Naive thymus-derived CD8-positive, alpha-beta T cell (primary cell): ENCODE measurements around the gene PFN4. TPM values are rescaled to one million over a fixed set of nuclear protein-coding genes. Genes with fewer than 3 reads are reported as not detected.

Experiments used
- ATAC-seq, 2 donors: fragments of 150-1000 bp; cut with Tn5 transposase in 1 of 2; sonication (Bioruptor Pico), chemical (Tn5 transposase) in 1 of 2; 1 replicate in 1 of 2; 2 replicates in 1 of 2; pipeline ENCODE4 v1.10.0; 2021; ENCODE audit warnings: mild to moderate bottlenecking in 2 of 2, moderate library complexity in 2 of 2
- POLR2A ChIA-PET: fragments of 350-600 bp; sonication (Branson Sonifier 250); formaldehyde crosslinking; loops from one replicate; lab custom pipeline; 2021; ENCODE audit warnings: antibody characterized with exemption; lab: Charles Lee
- DNase-seq, 10 donors: peaks; one replicate each; pipeline versions ENCODE4 v3.0.0 to v3.0.0-alpha.2; 2020 to 2022
- H3K27ac Mint-ChIP-seq, 10 donors: one replicate each; pipeline ENCODE4 v1.8.0; 2020 to 2022; ENCODE audit warnings: mild to moderate bottlenecking in 10 of 10, mixed read lengths in 10 of 10, moderate library complexity in 4 of 10, inconsistent platforms in 1 of 10
- H3K27me3 Mint-ChIP-seq, 5 donors: one replicate each; pipeline ENCODE4 v1.8.0; 2021 to 2022; ENCODE audit warnings: mixed read lengths in 5 of 5
- H3K36me3 Mint-ChIP-seq, 3 donors: one replicate each; pipeline ENCODE4 v1.8.0; 2020 to 2022; ENCODE audit warnings: mixed read lengths in 3 of 3, mild to moderate bottlenecking in 2 of 3, inconsistent platforms in 1 of 3
- H3K4me1 Mint-ChIP-seq, 4 donors: one replicate each; pipeline ENCODE4 v1.8.0; 2021 to 2022; ENCODE audit warnings: mixed read lengths in 4 of 4
- H3K4me3 Mint-ChIP-seq, 10 donors: one replicate each; pipeline ENCODE4 v1.8.0; 2020 to 2022; ENCODE audit warnings: mild to moderate bottlenecking in 10 of 10, mixed read lengths in 10 of 10, moderate library complexity in 6 of 10, inconsistent platforms in 1 of 10
- H3K9me3 Mint-ChIP-seq, 9 donors: one replicate each; pipeline ENCODE4 v1.8.0; 2020 to 2022; ENCODE audit warnings: mixed read lengths in 9 of 9, mild to moderate bottlenecking in 3 of 9, inconsistent platforms in 1 of 9, moderate library complexity in 1 of 9
- polyA plus RNA-seq, 3 donors: library from polyadenylated mRNA; unstranded; fragments of 300-500 nt; fragmentation: Illumina TruSeq; gene quantifications; one replicate each; pipeline ENCODE4 v1.2.3, GENCODE V29; 2021
- total RNA-seq, 8 experiments: library from RNA in 2 of 8; stranded (reverse) in 2 of 8; gene quantifications; one replicate each; pipeline ENCODE4 v1.2.3 and lab custom pipeline; 2021 to 2026

The PFN4 gene
- total and polyA plus RNA-seq, 5 experiments from 2014 or later: not detected

GRCh38 chr2:24086241-24086640 is 36.9 kb downstream of the PFN4 start:
- Mint-ChIP-seq H3K9me3 (no peaks in the 10 kb centered on the region), H3K4me1 (peaks cover 7 to 18% (median 16%) of the 10 kb centered on the region in 4 donors), H3K36me3 (peaks cover 0 to 26% (median 9%) of the 10 kb centered on the region in 3 donors), H3K4me3 (peak overlapping the region in 1 of 10 donors; percentile 52), H3K27ac (peak overlapping the region in 1 of 10 donors; percentile 58), H3K27me3 (peaks cover 0 to 3% (median 0%) of the 10 kb centered on the region in 5 donors)
- POLR2A ChIA-PET: no interaction called here
- DNase-seq: no peak
- ATAC-seq: no peak

- DNase-seq (no peak), ATAC-seq (no peak)
- peaks cover 0 to 3% (median 0%) of the 10 kb centered on the region in 5 donors for H3K27me3 Mint-ChIP-seq
- H3K36me3 Mint-ChIP-seq: peaks cover 0 to 30% (median 9%) of the 10 kb centered on the region in 3 donors
- POLR2A ChIA-PET: interaction anchor here (1.2 to 2.5 kb wide), 2 partner anchors 8 to 38 kb away, joined by 4 to 6 read pairs; partner anchors contain the start of gene WDCP
- peaks cover 7 to 18% (median 16%) of the 10 kb centered on the region in 4 donors for H3K4me1 Mint-ChIP-seq
- peak overlapping the region in 4 of 10 donors; percentile 38 to 81 (median 70) for H3K27ac Mint-ChIP-seq
- H3K4me3 Mint-ChIP-seq: peak overlapping the region; percentile 16 to 91 (median 82)
- H3K9me3 Mint-ChIP-seq: no peaks in the 10 kb centered on the region
Observed at GRCh38 chr2:24085200-24085489, 38.0 kb downstream of the PFN4 start.

GRCh38 chr2:24084386-24085199 is 38.5 kb downstream of the PFN4 start, which contains the start of gene TP53I3:
TSS of gene TP53I3 (minus strand) at chr2:24084834. CDS start at chr2:24084326, 508 bp downstream.
- ATAC-seq: peak; percentile 92 to 95
- peak within 1 kb of the TSS; percentile 25 to 84 (median 54) for H3K27ac Mint-ChIP-seq

GRCh38 chr2:24083567-24084385 is 39.4 kb downstream of the PFN4 start:
- Mint-ChIP-seq H3K27ac (peak overlapping the region; percentile 25 to 84 (median 53)), H3K9me3 (no peaks in the 10 kb centered on the region), H3K4me3 (peak overlapping the region; percentile 79 to 92 (median 88)), H3K36me3 (peaks cover 0 to 35% (median 7%) of the 10 kb centered on the region in 3 donors), H3K27me3 (peaks cover 0 to 3% (median 0%) of the 10 kb centered on the region in 5 donors), H3K4me1 (peaks cover 7 to 18% (median 16%) of the 10 kb centered on the region in 4 donors)
- DNase-seq (peak in 6 of 10 donors; percentile 21 to 70 (median 40)), ATAC-seq (peak; percentile 69 to 83)
- POLR2A ChIA-PET: interaction anchor here (0.6 to 2.8 kb wide), 6 partner anchors 21 to 259 kb away, joined by 3 to 17 read pairs (median 4); partner anchors contain the start of genes ATAD2B and WDCP

More at GRCh38 chr2:24084386-24085199, 38.5 kb downstream of the PFN4 start, which contains the start of gene TP53I3:
- Mint-ChIP-seq H3K9me3 (no peaks in the 10 kb centered on the region), H3K4me1 (peaks cover 7 to 18% (median 16%) of the 10 kb centered on the region in 4 donors), H3K36me3 (peaks cover 0 to 36% (median 9%) of the 10 kb centered on the region in 3 donors), H3K27me3 (peaks cover 0 to 3% (median 0%) of the 10 kb centered on the region in 5 donors), H3K4me3 (peak within 1 kb of the TSS; percentile 79 to 92 (median 88))
- DNase-seq: peak; percentile 56 to 91 (median 81)
- POLR2A ChIA-PET: interaction anchor here (0.6 to 2.8 kb wide), 7 partner anchors 8 to 260 kb away, joined by 3 to 17 read pairs (median 4); partner anchors contain the start of genes ATAD2B and WDCP

GRCh38 chr2:24082787-24083566 is 40.2 kb downstream of the PFN4 start:
- peak in 1 of 10 donors; percentile 57 for DNase-seq
- no peaks in the 10 kb centered on the region for H3K9me3 Mint-ChIP-seq
- peaks cover 0 to 3% (median 0%) of the 10 kb centered on the region in 5 donors for H3K27me3 Mint-ChIP-seq
- POLR2A ChIA-PET: interaction anchor here (0.7 to 2.8 kb wide), 6 partner anchors 36 to 258 kb away, joined by 3 to 17 read pairs (median 4); partner anchors contain the start of genes ATAD2B and WDCP
- H3K4me3 Mint-ChIP-seq: peak overlapping the region in 9 of 10 donors; percentile 34 to 91 (median 87)
- H3K36me3 Mint-ChIP-seq: peaks cover 0 to 32% (median 7%) of the 10 kb centered on the region in 3 donors
- peaks cover 7 to 21% (median 17%) of the 10 kb centered on the region in 4 donors for H3K4me1 Mint-ChIP-seq
- H3K27ac Mint-ChIP-seq: peak overlapping the region in 3 of 10 donors; percentile 53 to 84 (median 75)
- no peak for ATAC-seq

GRCh38 chr2:24080701-24081100 is 42.4 kb downstream of the PFN4 start:
- POLR2A ChIA-PET: interaction anchor here (5.9 kb wide), 1 partner anchor 154 kb away, joined by 98 read pairs; the partner anchor contains the start of gene ATAD2B
- Mint-ChIP-seq H3K9me3 (no peaks in the 10 kb centered on the region), H3K27ac (no peak overlapping the region), H3K4me1 (peaks cover 11 to 35% (median 30%) of the 10 kb centered on the region in 4 donors), H3K27me3 (peaks cover 0 to 3% (median 0%) of the 10 kb centered on the region in 5 donors), H3K36me3 (peaks cover 0 to 24% (median 3%) of the 10 kb centered on the region in 3 donors), H3K4me3 (no peak overlapping the region)
- DNase-seq: no peak
- ATAC-seq: no peak

GRCh38 chr2:24077879-24078278 is 45.3 kb downstream of the PFN4 start:
- no peak for ATAC-seq
- no peak for DNase-seq
- peak overlapping the region; percentile 78 to 100 (median 99) for H3K27ac Mint-ChIP-seq
- no peaks in the 10 kb centered on the region for H3K9me3 Mint-ChIP-seq
- H3K4me1 Mint-ChIP-seq: peaks cover 13 to 33% (median 28%) of the 10 kb centered on the region in 4 donors
- H3K4me3 Mint-ChIP-seq: peak overlapping the region; percentile 96 to 100 (median 99)
- POLR2A ChIA-PET: interaction anchor here (0.5 to 5.9 kb wide), 3 partner anchors 30 to 151 kb away, joined by 4 to 98 read pairs (median 48); partner anchors contain the start of genes ATAD2B, FKBP1B and WDCP
- H3K36me3 Mint-ChIP-seq: peaks cover 0 to 33% (median 6%) of the 10 kb centered on the region in 3 donors
- no peaks in the 10 kb centered on the region for H3K27me3 Mint-ChIP-seq

- DNase-seq (no peak), ATAC-seq (no peak)
- Mint-ChIP-seq H3K9me3 (no peaks in the 10 kb centered on the region), H3K4me3 (peak overlapping the region; percentile 96 to 100 (median 99)), H3K27me3 (no peaks in the 10 kb centered on the region), H3K4me1 (peaks cover 13 to 37% (median 30%) of the 10 kb centered on the region in 4 donors), H3K27ac (peak overlapping the region; percentile 78 to 100 (median 99)), H3K36me3 (peaks cover 0 to 34% (median 6%) of the 10 kb centered on the region in 3 donors)
- POLR2A ChIA-PET: interaction anchor here (1.2 to 5.9 kb wide), 4 partner anchors 30 to 281 kb away, joined by 3 to 98 read pairs (median 27); partner anchors contain the start of genes ATAD2B, FKBP1B and WDCP
Observed at GRCh38 chr2:24077535-24077877, 45.6 kb downstream of the PFN4 start.

GRCh38 chr2:24076849-24077534 is 46.1 kb downstream of the PFN4 start:
- DNase-seq (no peak), ATAC-seq (peak; percentile 2 to 54)
- H3K27me3 Mint-ChIP-seq: no peaks in the 10 kb centered on the region
- no peaks in the 10 kb centered on the region for H3K9me3 Mint-ChIP-seq
- H3K36me3 Mint-ChIP-seq: peaks cover 0 to 36% (median 3%) of the 10 kb centered on the region in 3 donors
- H3K4me1 Mint-ChIP-seq: peaks cover 13 to 40% (median 35%) of the 10 kb centered on the region in 4 donors
- POLR2A ChIA-PET: interaction anchor here (0.6 to 5.9 kb wide), 10 partner anchors 8 to 716 kb away, joined by 3 to 98 read pairs (median 4); partner anchors contain the start of genes ATAD2B, FKBP1B, TP53I3 and UBXN2A
- H3K27ac Mint-ChIP-seq: peak overlapping the region; percentile 94 to 100 (median 99)
- H3K4me3 Mint-ChIP-seq: peak overlapping the region; percentile 96 to 100 (median 99)
